Measurements from ENCODE around the gene RIMBP3C.
"Not testable (repeated sequence)": the region's sequence is repeated elsewhere in the genome, so short reads cannot be mapped to it uniquely, and the experiment has no call there.

- TF ChIP-seq CTCF (IDR thresholded peaks at IDR 0.05 in 4 of 5, conservative IDR thresholded peaks at IDR 0.05 in 1 of 5); POLR2A (IDR thresholded peaks at IDR 0.05): not testable (repeated sequence)
These were observed 36.0 kb downstream of the RIMBP3C start for GRCh38 chr22:21515234-21515633.

Measured in gastrocnemius medialis (tissue), 4 donors.